Breast epithelium (tissue), 4 donors: ENCODE results near the gene PTPRN2. TPM values are rescaled to one million over a fixed set of nuclear protein-coding genes. Genes with fewer than 3 reads are reported as not detected.

ENCODE experiments used
- DNase-seq, 2 donors: peaks; one replicate each; pipeline ENCODE4 v3.0.0-alpha.2; 2019; ENCODE audit warnings: low spot score in 2 of 2
- H3K27ac ChIP-seq, 2 donors: fragments of 200-600 bp; sonication (generic) in 1 of 2; one replicate each; pipeline ENCODE4 v1.5.1; 2016 to 2019; ENCODE audit warnings: mild to moderate bottlenecking in 1 of 2
- H3K27me3 ChIP-seq, 2 donors: fragments of 200-600 bp; sonication (generic) in 1 of 2; one replicate each; pipeline versions ENCODE4 v1.5.1 to v1.6.0; 2017 to 2019; ENCODE audit warnings: control low read depth in 1 of 2, mild to moderate bottlenecking in 1 of 2
- H3K36me3 ChIP-seq: fragments of 200-600 bp; one replicate; pipeline ENCODE4 v1.5.1; 2019
- H3K4me1 ChIP-seq, 2 donors: fragments of 200-600 bp; sonication (generic); one replicate each; pipeline ENCODE4 v1.5.1; 2016 to 2019; ENCODE audit warnings: control low read depth in 1 of 2
- H3K4me3 ChIP-seq, 3 donors: fragments of 200-600 bp; sonication (generic); 1 replicate in 2 of 3; 2 replicates in 1 of 3; pipeline ENCODE4 v1.5.1; 2016 to 2019; ENCODE audit warnings: mild to moderate bottlenecking in 3 of 3, moderate library complexity in 2 of 3
- H3K9me3 ChIP-seq, 2 donors: fragments of 200-600 bp; sonication (generic) in 1 of 2; one replicate each; pipeline ENCODE4 v1.5.1; 2016 to 2019; ENCODE audit warnings: control low read depth in 1 of 2
- POLR2A ChIP-seq: fragments of 450-650 bp; IDR thresholded peaks from one replicate; pipeline ENCODE4 v1.6.1; 2016; ENCODE audit warnings: antibody characterized with exemption, mild to moderate bottlenecking, moderate library complexity
- POLR2AphosphoS5 ChIP-seq, 3 donors: sonication (generic); formaldehyde crosslinking; IDR thresholded peaks; one replicate each; pipeline ENCODE4 v1.6.1; 2017; ENCODE audit warnings: antibody characterized with exemption in 3 of 3
- intact Hi-C: fragments of 100-400 bp; cut with DNase I; formaldehyde crosslinking; loops from one replicate; pipeline ENCODE4 v1.15.1; 2023; ENCODE audit warnings: low total_unique reads
- total RNA-seq, 3 donors: library from RNA; depleted of rRNA; stranded (reverse); fragments of >200 nt; gene quantifications; one replicate each; pipeline ENCODE4 v1.1.0, GENCODE V29; 2016
- TF ChIP-seq, protein P1 (sequence below), 3 donors: fragments of 450-650 bp; IDR thresholded peaks; one replicate each; pipeline ENCODE4 v1.5.1; 2016 to 2017; ENCODE audit warnings: antibody characterized with exemption in 3 of 3, mild to moderate bottlenecking in 3 of 3, moderate library complexity in 3 of 3

Gene PTPRN2
- total RNA-seq, 3 donors from 2014 or later, result 1.6 to 2.2 (median 2.2) TPM

- TF ChIP-seq POLR2AphosphoS5 (IDR thresholded peaks at IDR 0.05) (no peak), POLR2A (no peak)
- TF ChIP-seq, protein P1, sequence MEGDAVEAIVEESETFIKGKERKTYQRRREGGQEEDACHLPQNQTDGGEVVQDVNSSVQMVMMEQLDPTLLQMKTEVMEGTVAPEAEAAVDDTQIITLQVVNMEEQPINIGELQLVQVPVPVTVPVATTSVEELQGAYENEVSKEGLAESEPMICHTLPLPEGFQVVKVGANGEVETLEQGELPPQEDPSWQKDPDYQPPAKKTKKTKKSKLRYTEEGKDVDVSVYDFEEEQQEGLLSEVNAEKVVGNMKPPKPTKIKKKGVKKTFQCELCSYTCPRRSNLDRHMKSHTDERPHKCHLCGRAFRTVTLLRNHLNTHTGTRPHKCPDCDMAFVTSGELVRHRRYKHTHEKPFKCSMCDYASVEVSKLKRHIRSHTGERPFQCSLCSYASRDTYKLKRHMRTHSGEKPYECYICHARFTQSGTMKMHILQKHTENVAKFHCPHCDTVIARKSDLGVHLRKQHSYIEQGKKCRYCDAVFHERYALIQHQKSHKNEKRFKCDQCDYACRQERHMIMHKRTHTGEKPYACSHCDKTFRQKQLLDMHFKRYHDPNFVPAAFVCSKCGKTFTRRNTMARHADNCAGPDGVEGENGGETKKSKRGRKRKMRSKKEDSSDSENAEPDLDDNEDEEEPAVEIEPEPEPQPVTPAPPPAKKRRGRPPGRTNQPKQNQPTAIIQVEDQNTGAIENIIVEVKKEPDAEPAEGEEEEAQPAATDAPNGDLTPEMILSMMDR (IDR thresholded peaks at IDR 0.05), result no peak
- Histone ChIP-seq H3K36me3 (no peaks in the 10 kb centered on the region), H3K9me3 (no peaks in the 10 kb centered on the region), H3K4me1 (no peaks in the 10 kb centered on the region), H3K27me3 (peaks cover 0 to 16% of the 10 kb centered on the region in 2 donors), H3K4me3 (no peak overlapping the region), H3K27ac (no peak overlapping the region)
- no peak for DNase-seq
- intact Hi-C loops, result no loop called here
Observed at GRCh38 chr7:157603005-157603404, 984.6 kb downstream of the PTPRN2 start.

DNA sequence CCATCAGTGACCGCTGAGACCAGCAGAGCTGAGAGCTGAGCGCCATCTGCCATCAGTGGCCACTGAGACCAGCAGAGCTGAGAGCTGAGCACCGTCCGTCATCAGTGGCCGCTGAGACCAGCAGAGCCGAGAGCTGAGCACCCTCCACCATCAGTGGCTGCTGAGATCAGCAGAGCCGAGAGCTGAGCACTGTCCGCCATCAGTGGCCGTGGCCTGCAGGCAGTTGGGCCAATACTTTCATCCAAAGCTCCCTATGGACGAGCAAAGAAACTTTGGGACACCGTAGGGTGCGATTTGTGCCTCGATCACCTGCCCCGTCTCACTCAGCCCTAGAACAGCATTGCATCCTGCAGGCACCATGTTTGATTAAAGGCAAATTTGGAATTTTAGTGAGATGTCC is 985.0 kb downstream of the PTPRN2 start:
- TF ChIP-seq POLR2AphosphoS5 (IDR thresholded peaks at IDR 0.05) (no peak), POLR2A (no peak)
- TF ChIP-seq, protein P1 (IDR thresholded peaks at IDR 0.05), result no peak
- Histone ChIP-seq H3K36me3 (no peaks in the 10 kb centered on the region), H3K27me3 (peaks cover 0 to 16% of the 10 kb centered on the region in 2 donors), H3K9me3 (no peaks in the 10 kb centered on the region), H3K4me1 (no peaks in the 10 kb centered on the region), H3K4me3 (no peak overlapping the region), H3K27ac (no peak overlapping the region)
- DNase-seq, result no peak
- intact Hi-C loops, result no loop called here

- H3K36me3 ChIP-seq, result no peaks in the 10 kb centered on the region
- no peaks in the 10 kb centered on the region for H3K9me3 ChIP-seq
- no peak overlapping the region for H3K4me3 ChIP-seq
- intact Hi-C loops, result no loop called here
- H3K4me1 ChIP-seq, result no peaks in the 10 kb centered on the region
- DNase-seq, result no peak
- H3K27ac ChIP-seq, result no peak overlapping the region
- TF ChIP-seq, protein P1 (IDR thresholded peaks at IDR 0.05), result no peak
- peaks cover 0 to 16% of the 10 kb centered on the region in 2 donors for H3K27me3 ChIP-seq
Observed at GRCh38 chr7:157602156-157602555, 985.5 kb downstream of the PTPRN2 start.

GRCh38 chr7:157601530-157601929 is 986.1 kb downstream of the PTPRN2 start:
- H3K27me3 ChIP-seq, result peaks cover 0 to 16% of the 10 kb centered on the region in 2 donors
- H3K9me3 ChIP-seq, result no peaks in the 10 kb centered on the region
- no peak for TF ChIP-seq POLR2AphosphoS5 (IDR thresholded peaks at IDR 0.05)
- TF ChIP-seq, protein P1 (IDR thresholded peaks at IDR 0.05), result no peak
- TF ChIP-seq POLR2A, result no peak
- no peaks in the 10 kb centered on the region for H3K36me3 ChIP-seq
- intact Hi-C loops, result no loop called here
- DNase-seq, result no peak
- no peaks in the 10 kb centered on the region for H3K4me1 ChIP-seq
- no peak overlapping the region for H3K27ac ChIP-seq
- H3K4me3 ChIP-seq, result no peak overlapping the region

- Histone ChIP-seq H3K36me3 (no peaks in the 10 kb centered on the region), H3K4me3 (no peak overlapping the region), H3K27ac (no peak overlapping the region), H3K9me3 (no peaks in the 10 kb centered on the region), H3K4me1 (no peaks in the 10 kb centered on the region), H3K27me3 (peaks cover 0 to 6% of the 10 kb centered on the region in 2 donors)
- DNase-seq, result no peak
- intact Hi-C loops, result no loop called here
- TF ChIP-seq, protein P1 (IDR thresholded peaks at IDR 0.05), result no peak
- TF ChIP-seq POLR2A (no peak), POLR2AphosphoS5 (IDR thresholded peaks at IDR 0.05) (no peak)
Observed at GRCh38 chr7:157599491-157599890, 988.1 kb downstream of the PTPRN2 start.
